HepG2 (cell line): ENCODE results near the gene RBM3. TPM values are rescaled to one million over a fixed set of nuclear protein-coding genes. Genes with fewer than 3 reads are reported as not detected.

Experiments
- CBX1 ChIP-seq: IDR thresholded peaks from one replicate; pipeline ENCODE4 v1.6.1; 2016; ENCODE audit warnings: antibody characterized with exemption, low read depth
- GABPA ChIP-seq, 2 experiments: IDR thresholded peaks; 2 replicates each; pipeline ENCODE4 v1.6.1; 2011 to 2016; ENCODE audit warnings: low read depth in 2 of 2, low read length in 1 of 2, missing biosample characterization in 1 of 2, missing genetic modification characterization in 1 of 2
- KIAA2018 ChIP-seq: sonication (generic); formaldehyde crosslinking; IDR thresholded peaks from 2 replicates; pipeline ENCODE4 v1.5.0; 2020; ENCODE audit warnings: mild to moderate bottlenecking, missing genetic modification reagents, borderline replicate concordance
- MNT ChIP-seq: fragments of 450-650 bp; IDR thresholded peaks from 2 replicates; pipeline ENCODE4 v1.6.1; 2016
- SIN3B ChIP-seq: fragments of 150-350 bp; IDR thresholded peaks from 2 replicates; pipeline ENCODE4 v1.6.1; 2014; ENCODE audit warnings: low read length
- ZBTB20 ChIP-seq: sonication (generic); formaldehyde crosslinking; IDR thresholded peaks from 2 replicates; pipeline ENCODE4 v1.8.1; 2023; ENCODE audit warnings: missing genetic modification reagents, low read depth, mild to moderate bottlenecking, borderline replicate concordance
- ZNF160 ChIP-seq: sonication (generic); formaldehyde crosslinking; IDR thresholded peaks from 2 replicates; pipeline ENCODE4 v1.8.0; 2022; ENCODE audit warnings: mild to moderate bottlenecking, inconsistent platforms, missing genetic modification reagents
- ZNF383 ChIP-seq: sonication (generic); formaldehyde crosslinking; IDR thresholded peaks from 2 replicates; pipeline ENCODE4 v1.4.0; 2020; ENCODE audit warnings: missing genetic modification reagents, mild to moderate bottlenecking, borderline replicate concordance
- polyA plus RNA-seq, 8 experiments: library from polyadenylated mRNA; depleted of rRNA in 3 of 8; stranded (reverse) in 7 of 8; unstranded in 1 of 8; fragments of >200 nt; fragmentation: Illumina TruSeq in 4 of 8; extraction: Trizol in 4 of 8; gene quantifications; 2 replicates each; pipeline versions ENCODE4 v1.2.1 to v1.2.3, GENCODE V29; 2011 to 2016; ENCODE audit warnings: low read depth in 4 of 8, missing spikeins in 1 of 8, mixed read lengths in 1 of 8; ENCODE audit not compliant: insufficient read depth in 1 of 8
- total RNA-seq, 5 experiments: library from RNA; depleted of rRNA; stranded (reverse); fragments of >200 nt; fragmentation: Illumina TruSeq; extraction: Trizol; gene quantifications; 2 replicates each; pipeline ENCODE4 v1.2.3, GENCODE V29; 2016; ENCODE audit warnings: low read depth in 1 of 5

RBM3 gene
- total and polyA plus RNA-seq, 2 of the 13 experiments (the other 11 are each of a cell fraction or from before 2014, with no cell fraction given), result 123 to 182 TPM

- TF ChIP-seq KIAA2018 (0 out of 2 replicates have a peak, but pooled peaks have one; percentile 70), GABPA (IDR thresholded peaks at IDR 0.05; ENCODE audit: low read depth, low read length) (no peak), GABPA (CRISPR knock-in tag; IDR thresholded peaks at IDR 0.05; ENCODE audit: low read depth) (peak; percentile 54), ZBTB20 (CRISPR knock-in tag) (no peak), SIN3B (no peak), ZNF383 (CRISPR knock-in tag) (no peak), MNT (peak; percentile 64), ZNF160 (no peak), CBX1 (no peak)
Observed at GRCh38 chrX:48539345-48540027, 34.8 kb upstream of the RBM3 start, which contains the start of gene TBC1D25 (continued).
